Spleen (tissue), 11 donors: ENCODE measurements around the gene ZNF335. TPM values are rescaled to one million over a fixed set of nuclear protein-coding genes. Genes with fewer than 3 reads are reported as not detected.
A peak's percentile ranks its signal among the peaks of the same experiment; 100 is the strongest.

Experiments
- DNase-seq: peaks from one replicate; pipeline ENCODE4 v3.0.0-alpha.2; 2020
- H3K27ac ChIP-seq, 8 donors: fragments of 200-600 bp; sonication (generic) in 7 of 8; 1 replicate in 4 of 8; 2 replicates in 4 of 8; pipeline versions ENCODE4 v1.5.0 to v1.8.0; 2016 to 2021; ENCODE audit warnings: inconsistent platforms in 4 of 8, mild to moderate bottlenecking in 4 of 8, moderate library complexity in 1 of 8
- H3K27me3 ChIP-seq, 7 donors: fragments of 200-600 bp; sonication (generic) in 6 of 7; replicated peaks in 1 of 7; 1 replicate in 4 of 7; 2 replicates in 3 of 7; pipeline versions ENCODE4 v1.5.0 to v1.8.0; 2016 to 2021; ENCODE audit warnings: inconsistent platforms in 3 of 7, mild to moderate bottlenecking in 1 of 7
- H3K36me3 ChIP-seq, 6 donors: fragments of 200-600 bp; sonication (generic) in 5 of 6; 1 replicate in 4 of 6; 2 replicates in 2 of 6; pipeline versions ENCODE4 v1.5.0 to v1.8.0; 2016 to 2021; ENCODE audit warnings: inconsistent platforms in 2 of 6
- H3K4me1 ChIP-seq, 6 donors: fragments of 200-600 bp; sonication (generic) in 5 of 6; 1 replicate in 3 of 6; 2 replicates in 3 of 6; pipeline versions ENCODE4 v1.5.0 to v1.8.0; 2016 to 2021; ENCODE audit warnings: inconsistent platforms in 3 of 6
- H3K4me3 ChIP-seq, 8 donors: fragments of 200-600 bp; sonication (generic) in 7 of 8; 1 replicate in 4 of 8; 2 replicates in 4 of 8; pipeline versions ENCODE4 v1.5.0 to v1.8.0; 2016 to 2021; ENCODE audit warnings: inconsistent platforms in 4 of 8, mild to moderate bottlenecking in 4 of 8, moderate library complexity in 2 of 8
- H3K9me3 ChIP-seq, 8 donors: fragments of 200-600 bp; sonication (generic) in 7 of 8; 1 replicate in 4 of 8; 2 replicates in 4 of 8; pipeline versions ENCODE4 v1.5.0 to v1.8.0; 2016 to 2021; ENCODE audit warnings: inconsistent platforms in 4 of 8
- POLR2A ChIP-seq, 3 donors: fragments of 450-650 bp; IDR thresholded peaks; one replicate each; pipeline ENCODE4 v1.5.1; 2017; ENCODE audit warnings: antibody characterized with exemption in 3 of 3, mild to moderate bottlenecking in 1 of 3
- POLR2AphosphoS5 ChIP-seq, 3 donors: sonication (generic); formaldehyde crosslinking; IDR thresholded peaks; one replicate each; pipeline ENCODE4 v1.5.1; 2017; ENCODE audit warnings: antibody characterized with exemption in 3 of 3
- WGBS, 5 donors: extraction: QIAGEN DNeasy Blood & Tissue Kit in 3 of 5; methylation state at CpG; one replicate each; pipeline versions ENCODE4 v1.1.5 to v1.1.7; 2013 to 2018; 5-methylcytosine and 5-hydroxymethylcytosine counted together
- intact Hi-C: fragments of 100-400 bp; cut with DNase I; formaldehyde crosslinking; loops from one replicate; pipeline ENCODE4 v1.15.0; 2023; ENCODE audit warnings: low total_unique reads
- polyA plus RNA-seq, 3 donors: library from polyadenylated mRNA; stranded (reverse); fragments of 200-250 nt; gene quantifications; one replicate each; pipeline ENCODE4 v1.2.1, GENCODE V29; 2013
- total RNA-seq, 7 donors: library from RNA; depleted of rRNA in 3 of 7; stranded (reverse); fragments of >200 nt in 3 of 7; fragmentation: NEBNext Ultra II Directional in 4 of 7; extraction: Animal tissue kit (Norgen Biotek cat#: 25700) in 4 of 7; gene quantifications; one replicate each; pipeline versions ENCODE4 v1.1.0 to v1.2.1, GENCODE V29; 2016 to 2021
- TF ChIP-seq, protein P1 (sequence below), 11 experiments: fragments of 200-600 bp in 7 of 11; fragments of 450-650 bp in 4 of 11; sonication (generic) in 4 of 11; IDR thresholded peaks in 8 of 11; conservative IDR thresholded peaks in 3 of 11; 1 replicate in 7 of 11; 2 replicates in 4 of 11; pipeline versions ENCODE4 v1.4.0 to v1.8.0; 2016 to 2021; ENCODE audit warnings: antibody characterized with exemption in 11 of 11, inconsistent platforms in 4 of 11, mild to moderate bottlenecking in 1 of 11
- donor health status: healthy with polysubstance abuse.
- donor health status: DM: no; HTN: no; CAD: no; lungs with moderate emphysema.
- donor health status: DM: no; HTN: no; CAD: no.
- donor health status: Bipolar disorder and iron deficiency.
- donor health status: healthy.
- donor health status: DM: no; HTN: no; CAD: no.
- donor health status: DM: yes; HTN: yes; CAD: no.

ZNF335 gene
- total and polyA plus RNA-seq, 10 donors, result 8.2 to 46.3 (median 32.5) TPM

DNA sequence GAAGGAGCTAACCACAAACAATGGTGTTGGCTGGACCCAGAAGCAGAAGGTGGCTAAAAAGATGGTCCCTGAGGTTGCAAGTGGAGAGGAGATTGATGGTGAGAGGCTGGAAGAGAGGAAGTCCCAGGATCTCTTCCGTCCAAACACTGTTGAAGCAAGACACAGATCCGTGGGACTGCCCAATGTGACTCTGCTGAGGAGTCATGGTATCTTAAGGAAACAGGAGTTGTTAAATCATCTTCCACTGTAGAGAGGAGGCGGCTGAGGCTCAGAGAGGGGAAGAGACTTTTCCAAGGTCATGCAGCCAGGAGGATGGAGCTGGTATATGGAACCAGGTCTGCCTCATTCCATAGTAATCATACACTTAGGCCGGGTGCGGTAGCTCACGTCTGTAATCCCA lies 4.1 kb upstream of the ZNF335 start:
- intact Hi-C loops, result no loop called here
- 76 to 84% (median 81%) methylated on average over 6 of the region's 6 CpGs for WGBS, 5 donors
- no peak for DNase-seq
- Histone ChIP-seq H3K27ac (no peak overlapping the region), H3K27me3 (no peaks in the 10 kb centered on the region), H3K36me3 (no peaks in the 10 kb centered on the region), H3K4me1 (peaks cover 0 to 14% (median 10%) of the 10 kb centered on the region in 6 donors), H3K9me3 (no peaks in the 10 kb centered on the region), H3K4me3 (no peak overlapping the region)
- TF ChIP-seq POLR2AphosphoS5 (IDR thresholded peaks at IDR 0.05) (no peak), POLR2A (IDR thresholded peaks at IDR 0.05) (no peak)
- TF ChIP-seq, protein P1, sequence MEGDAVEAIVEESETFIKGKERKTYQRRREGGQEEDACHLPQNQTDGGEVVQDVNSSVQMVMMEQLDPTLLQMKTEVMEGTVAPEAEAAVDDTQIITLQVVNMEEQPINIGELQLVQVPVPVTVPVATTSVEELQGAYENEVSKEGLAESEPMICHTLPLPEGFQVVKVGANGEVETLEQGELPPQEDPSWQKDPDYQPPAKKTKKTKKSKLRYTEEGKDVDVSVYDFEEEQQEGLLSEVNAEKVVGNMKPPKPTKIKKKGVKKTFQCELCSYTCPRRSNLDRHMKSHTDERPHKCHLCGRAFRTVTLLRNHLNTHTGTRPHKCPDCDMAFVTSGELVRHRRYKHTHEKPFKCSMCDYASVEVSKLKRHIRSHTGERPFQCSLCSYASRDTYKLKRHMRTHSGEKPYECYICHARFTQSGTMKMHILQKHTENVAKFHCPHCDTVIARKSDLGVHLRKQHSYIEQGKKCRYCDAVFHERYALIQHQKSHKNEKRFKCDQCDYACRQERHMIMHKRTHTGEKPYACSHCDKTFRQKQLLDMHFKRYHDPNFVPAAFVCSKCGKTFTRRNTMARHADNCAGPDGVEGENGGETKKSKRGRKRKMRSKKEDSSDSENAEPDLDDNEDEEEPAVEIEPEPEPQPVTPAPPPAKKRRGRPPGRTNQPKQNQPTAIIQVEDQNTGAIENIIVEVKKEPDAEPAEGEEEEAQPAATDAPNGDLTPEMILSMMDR (IDR thresholded peaks at IDR 0.05 in 8 of 11, conservative IDR thresholded peaks at IDR 0.05 in 3 of 11), result no peak

DNA sequence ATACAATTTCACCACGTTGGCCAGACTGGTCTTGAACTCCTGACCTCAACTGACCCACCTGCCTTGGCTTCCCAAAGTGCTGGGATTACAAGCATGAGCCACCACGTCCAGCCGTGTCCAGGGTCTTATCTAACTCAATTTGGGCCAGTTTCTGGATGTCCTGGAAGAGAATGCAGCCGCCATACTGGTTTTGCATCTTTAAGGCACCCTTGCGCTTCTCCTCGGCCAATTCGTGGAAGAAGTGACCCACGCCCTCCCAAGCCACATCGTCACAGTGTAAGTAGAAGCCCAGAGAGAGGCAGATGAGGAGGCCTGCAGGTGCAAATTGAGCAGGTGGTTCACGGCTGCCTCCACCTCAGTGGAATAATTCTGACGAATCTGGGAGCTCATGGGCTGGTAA lies 3.7 kb upstream of the ZNF335 start:
- no peaks in the 10 kb centered on the region for H3K9me3 ChIP-seq
- 88 to 92% (median 91%) methylated on average over 11 of the region's 11 CpGs for WGBS, 5 donors
- peak; percentile 41 for DNase-seq
- no peaks in the 10 kb centered on the region for H3K27me3 ChIP-seq
- intact Hi-C loops, result no loop called here
- H3K36me3 ChIP-seq, result no peaks in the 10 kb centered on the region
- H3K4me1 ChIP-seq, result peaks cover under 1 to 18% (median 14%) of the 10 kb centered on the region in 6 donors
- H3K27ac ChIP-seq, result no peak overlapping the region
- H3K4me3 ChIP-seq, result no peak overlapping the region
- TF ChIP-seq, protein P1 (IDR thresholded peaks at IDR 0.05 in 8 of 11, conservative IDR thresholded peaks at IDR 0.05 in 3 of 11), result no peak

DNA sequence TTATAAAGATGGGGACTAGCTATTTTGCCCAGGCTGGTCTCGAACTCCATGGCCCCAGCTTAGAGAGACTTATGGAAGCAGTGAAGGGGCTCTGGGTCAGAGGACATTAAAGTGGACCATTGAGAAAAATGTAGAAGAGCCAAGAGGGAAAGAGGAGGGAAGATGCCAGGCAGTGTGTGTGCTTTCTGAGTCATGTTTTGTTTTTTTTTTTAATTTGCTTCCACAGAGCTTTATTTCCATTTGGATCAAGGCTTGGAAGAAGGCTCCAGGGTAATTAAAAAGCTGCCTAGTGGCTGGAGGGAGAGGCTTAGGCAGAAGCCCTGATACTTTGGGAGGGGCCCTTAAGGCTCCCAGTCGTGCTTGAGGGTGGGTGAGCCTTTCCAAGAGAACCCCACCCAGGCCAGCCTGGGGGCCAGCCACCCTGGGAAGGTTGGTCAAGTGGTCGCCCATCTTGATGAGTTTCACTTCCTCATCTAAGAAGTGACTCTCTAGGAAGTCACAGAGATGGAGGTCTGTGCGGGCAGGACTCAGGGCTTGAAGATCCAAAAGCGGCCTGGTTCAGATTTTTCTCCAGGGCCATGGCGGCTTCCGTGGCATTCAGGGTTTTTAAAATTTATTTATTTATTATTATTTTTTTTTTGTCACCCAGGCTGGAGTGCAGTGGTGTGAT lies 3.0 kb upstream of the ZNF335 start:
- H3K36me3 ChIP-seq, result no peaks in the 10 kb centered on the region
- no peaks in the 10 kb centered on the region for H3K27me3 ChIP-seq
- H3K9me3 ChIP-seq, result no peaks in the 10 kb centered on the region
- peaks cover 7 to 24% (median 20%) of the 10 kb centered on the region in 6 donors for H3K4me1 ChIP-seq
- TF ChIP-seq, protein P1 (IDR thresholded peaks at IDR 0.05 in 8 of 11, conservative IDR thresholded peaks at IDR 0.05 in 3 of 11), result no peak
- TF ChIP-seq POLR2A (IDR thresholded peaks at IDR 0.05) (no peak), POLR2AphosphoS5 (IDR thresholded peaks at IDR 0.05) (no peak)
- DNase-seq, result peak; percentile 64
- H3K27ac ChIP-seq, result no peak overlapping the region
- 77 to 86% (median 79%) methylated on average over 7 of the region's 7 CpGs for WGBS, 5 donors
- no peak overlapping the region for H3K4me3 ChIP-seq
- intact Hi-C loops, result loop anchor here (5.0 kb wide), 1 partner anchor 38 kb away; no protein-coding TSS in a partner anchor

DNA sequence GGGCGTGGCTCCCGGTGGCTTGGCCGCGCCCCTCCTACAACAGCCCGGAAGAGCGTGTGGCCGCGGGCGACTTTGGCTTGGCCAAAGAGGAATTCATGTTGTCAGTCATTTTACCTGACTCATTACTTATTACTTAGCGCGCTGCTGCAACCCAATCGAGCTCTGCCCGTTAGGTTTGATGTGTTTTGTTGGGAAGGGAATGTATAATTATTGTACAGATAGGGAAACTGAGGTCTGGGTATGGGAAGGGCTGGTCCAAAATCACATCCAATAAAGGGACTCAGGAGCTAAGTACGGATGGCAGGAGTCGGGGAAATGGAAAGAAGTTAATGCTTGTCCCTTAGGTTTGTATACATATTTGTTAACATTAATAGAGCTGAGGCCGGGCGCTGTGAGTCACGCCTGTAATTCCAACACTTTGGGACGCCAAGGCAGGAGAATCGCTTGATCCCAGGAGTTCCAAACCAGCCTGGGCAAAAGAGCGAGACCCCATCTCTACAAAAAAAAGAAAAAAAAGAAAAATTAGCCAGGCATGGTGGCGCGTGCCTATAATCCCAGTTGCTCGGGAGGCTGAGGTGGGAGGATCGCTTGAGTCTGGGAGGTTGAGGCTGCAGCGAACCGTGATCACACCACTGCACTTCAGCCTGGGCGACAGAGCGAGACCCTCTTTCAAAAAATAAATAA lies 639 bp upstream of the ZNF335 start:
- peak overlapping the region in 7 of 8 donors; percentile 65 to 99 (median 92) for H3K4me3 ChIP-seq
- no peaks in the 10 kb centered on the region for H3K9me3 ChIP-seq
- H3K4me1 ChIP-seq, result peaks cover 15 to 48% (median 39%) of the 10 kb centered on the region in 6 donors
- H3K36me3 ChIP-seq, result peaks cover 0 to 23% (median 19%) of the 10 kb centered on the region in 6 donors
- no peak for TF ChIP-seq POLR2AphosphoS5 (IDR thresholded peaks at IDR 0.05)
- no peak for TF ChIP-seq POLR2A (IDR thresholded peaks at IDR 0.05)
- TF ChIP-seq, protein P1 (IDR thresholded peaks at IDR 0.05 in 8 of 11, conservative IDR thresholded peaks at IDR 0.05 in 3 of 11), result no peak
- WGBS, 5 donors, result 44 to 59% (median 45%) methylated on average over 22 to 29 of the region's 29 CpGs
- H3K27me3 ChIP-seq, result no peaks in the 10 kb centered on the region
- peak; percentile 97 for DNase-seq
- intact Hi-C loops, result loop anchor here (5.0 kb wide), 1 partner anchor 35 kb away; no protein-coding TSS in a partner anchor
- H3K27ac ChIP-seq, result peak overlapping the region; percentile 94 to 100 (median 99)
